HG02571 (cell line): Measurements from ENCODE around the gene BHMT2.

Experiments
- ATAC-seq: cut with Tn5 transposase; IDR thresholded peaks from one replicate; pipeline ENCODE4 v1.9.1; 2021; ENCODE audit warnings: mild to moderate bottlenecking, moderate library complexity; ENCODE audit not compliant: unreplicated experiment

BHMT2 gene, protein sequence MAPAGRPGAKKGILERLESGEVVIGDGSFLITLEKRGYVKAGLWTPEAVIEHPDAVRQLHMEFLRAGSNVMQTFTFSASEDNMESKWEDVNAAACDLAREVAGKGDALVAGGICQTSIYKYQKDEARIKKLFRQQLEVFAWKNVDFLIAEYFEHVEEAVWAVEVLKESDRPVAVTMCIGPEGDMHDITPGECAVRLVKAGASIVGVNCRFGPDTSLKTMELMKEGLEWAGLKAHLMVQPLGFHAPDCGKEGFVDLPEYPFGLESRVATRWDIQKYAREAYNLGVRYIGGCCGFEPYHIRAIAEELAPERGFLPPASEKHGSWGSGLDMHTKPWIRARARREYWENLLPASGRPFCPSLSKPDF

DNA sequence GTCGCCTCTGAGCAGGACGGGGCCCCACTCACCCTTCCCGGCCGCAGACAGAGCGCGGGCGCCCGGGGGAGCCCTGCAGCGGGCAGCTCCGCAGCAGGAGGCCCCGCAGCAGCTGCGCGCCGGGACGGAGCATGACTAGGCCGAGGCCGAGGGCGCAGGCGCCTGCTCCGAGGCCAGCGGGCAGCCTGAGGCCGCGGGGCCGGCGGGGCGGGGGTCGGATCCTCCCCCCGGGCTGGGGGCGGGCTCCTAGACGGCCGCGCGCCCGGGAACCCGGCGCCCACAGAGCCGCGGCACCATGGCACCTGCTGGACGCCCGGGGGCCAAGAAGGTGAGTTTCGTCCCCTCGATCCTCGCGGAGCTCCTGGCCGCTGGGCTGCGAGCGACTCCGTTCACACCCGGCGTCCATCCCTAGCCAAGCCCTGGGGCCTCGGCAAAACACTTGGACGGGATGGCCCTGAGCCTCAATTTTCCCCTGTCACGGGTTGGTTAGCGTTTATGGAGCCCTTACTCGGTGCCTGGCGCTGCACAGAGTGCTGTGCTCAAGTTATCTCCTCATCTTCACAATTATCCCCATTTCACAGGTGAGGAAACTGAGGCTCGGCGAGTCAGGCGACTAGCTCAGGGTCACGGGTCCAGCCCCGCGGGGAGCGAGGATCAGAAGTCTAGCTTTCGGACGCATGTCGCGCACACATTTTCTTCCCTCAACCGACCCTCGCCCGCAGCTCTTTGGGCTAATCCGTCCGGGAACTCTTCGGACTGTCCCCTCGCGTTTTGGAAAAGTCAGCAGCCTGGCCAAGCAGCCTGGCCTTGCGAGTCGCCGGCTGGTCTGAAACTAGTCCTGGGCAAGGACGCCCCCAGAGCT, at the start of gene BHMT2, which contains the start of gene DMGDH:
BHMT2 (plus strand) TSS at position 280 of the 862 bp plus-strand sequence; CDS start at position 296, 16 bp downstream.
DMGDH (minus strand) TSS at position 187 of the 862 bp plus-strand sequence; CDS start at position 133, 54 bp downstream.
- no peak for ATAC-seq

- ATAC-seq, result no peak
Measured at GRCh38 chr5:79020861-79021561, 48.6 kb upstream of the BHMT2 start.

DNA sequence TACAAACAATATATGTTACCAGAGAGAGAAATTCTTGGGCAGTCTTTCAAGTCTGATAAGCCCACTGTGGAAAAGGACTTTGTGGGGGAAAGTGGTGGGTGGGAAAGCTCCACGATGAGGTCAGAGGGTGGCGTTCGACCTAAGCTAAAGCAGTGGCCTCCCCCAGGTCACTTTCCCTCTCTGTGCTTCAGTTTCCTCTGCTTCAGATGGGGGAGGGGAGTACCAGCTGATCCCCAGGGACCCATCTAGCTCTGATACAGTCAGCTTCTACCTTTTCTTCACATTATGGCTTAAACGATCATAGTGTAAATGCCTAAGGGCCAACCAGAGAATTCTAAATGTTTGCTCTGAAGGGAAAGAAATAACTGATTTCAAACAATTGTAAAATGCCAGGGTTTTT, 47.8 kb upstream of the BHMT2 start:
- no peak for ATAC-seq

DNA sequence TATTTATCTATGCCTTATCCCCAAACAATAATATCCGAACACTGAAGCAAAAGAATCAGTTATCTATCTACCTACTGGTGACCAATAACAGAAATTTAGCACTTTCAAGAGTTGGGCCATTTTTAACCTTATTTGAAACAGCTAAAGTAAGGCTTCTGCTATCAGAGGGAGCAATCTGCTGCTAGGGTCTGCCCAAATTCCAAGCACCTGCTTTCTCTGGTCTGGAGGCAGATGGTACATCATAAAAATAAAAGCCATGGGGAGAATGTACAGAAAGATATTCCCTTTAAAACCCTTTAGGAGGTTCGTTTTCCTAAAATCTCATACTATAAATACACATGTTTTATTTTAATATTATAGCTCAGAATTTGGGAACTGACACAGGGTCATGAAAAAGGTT, 46.8 kb upstream of the BHMT2 start:
- ATAC-seq, result no peak

GRCh38 chr5:79023348-79023747, 46.2 kb upstream of the BHMT2 start:
- ATAC-seq, result no peak

- ATAC-seq, result no peak
Measured at GRCh38 chr5:79023947-79024346, 45.6 kb upstream of the BHMT2 start.

DNA sequence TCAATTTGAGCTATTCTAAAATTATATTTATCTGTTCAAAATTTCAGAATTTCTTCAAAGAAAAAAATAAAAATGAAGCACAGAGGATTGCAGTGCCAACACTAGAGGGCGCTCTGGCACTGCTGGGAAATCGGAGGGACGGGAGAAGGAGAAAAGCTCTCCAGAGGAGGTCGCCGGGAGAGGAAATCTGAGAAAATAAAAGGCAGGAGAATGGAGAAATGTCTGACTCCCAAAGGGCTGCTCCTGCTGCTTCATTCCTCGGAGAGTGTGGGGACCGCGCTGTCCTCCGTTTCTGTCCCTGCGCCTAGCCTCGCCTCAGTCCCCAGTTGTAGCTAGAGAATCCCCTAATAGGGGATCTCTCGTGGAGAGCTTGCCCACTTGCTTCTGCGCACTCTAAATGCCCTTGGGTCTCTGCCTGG, 44.5 kb upstream of the BHMT2 start:
- ATAC-seq, result no peak

GRCh38 chr5:79030663-79031484, 38.7 kb upstream of the BHMT2 start:
- no peak for ATAC-seq

GRCh38 chr5:79031485-79031867, 38.1 kb upstream of the BHMT2 start:
- no peak for ATAC-seq

DNA sequence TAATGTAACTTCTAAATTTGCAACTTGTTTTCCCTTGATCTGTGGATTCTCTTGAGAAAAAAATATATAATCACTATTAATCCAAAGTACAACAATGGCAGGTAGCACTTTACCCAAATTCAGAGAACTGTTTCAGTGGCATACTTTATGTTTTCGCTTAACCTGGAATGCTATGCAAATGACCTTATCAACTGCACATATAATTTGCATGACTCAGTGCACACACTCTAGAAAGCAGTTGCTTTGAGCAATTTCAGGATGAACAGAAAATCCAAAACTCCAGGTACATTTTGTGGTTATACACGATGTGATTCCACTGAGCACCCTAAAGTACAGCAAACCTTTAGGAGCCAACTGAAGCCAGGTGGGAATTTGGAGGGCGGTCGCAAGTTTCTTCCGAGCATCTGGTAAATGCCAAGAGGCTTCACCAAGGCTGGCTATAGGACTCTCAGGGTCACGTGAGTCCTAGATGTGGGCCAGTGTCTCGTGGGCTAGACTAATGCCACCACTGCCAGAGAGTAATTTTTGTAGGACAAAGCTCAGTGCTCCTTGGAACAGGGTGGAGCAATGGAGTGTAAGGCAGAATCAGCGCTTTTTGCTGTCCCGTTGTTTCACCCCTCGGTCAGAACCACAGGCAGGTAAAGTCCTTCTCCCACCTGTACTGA, 37.4 kb upstream of the BHMT2 start:
- no peak for ATAC-seq

DNA sequence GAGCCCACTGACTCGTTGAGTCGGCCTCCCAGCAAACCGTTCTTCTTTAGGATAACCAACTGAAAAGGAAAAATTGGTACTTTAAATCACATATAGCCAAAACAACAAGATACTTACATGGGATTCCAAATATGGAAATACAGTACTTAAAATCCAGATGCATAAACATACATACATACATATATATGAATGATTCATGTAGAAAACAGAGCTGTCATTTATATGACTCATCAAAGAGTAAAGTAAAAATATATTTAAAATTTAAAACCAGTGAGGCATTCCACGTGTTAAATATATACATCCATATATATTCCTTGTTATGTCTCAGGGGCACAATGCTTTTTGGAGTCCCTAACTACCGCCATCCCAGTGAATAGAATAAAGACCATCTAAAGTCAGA, 36.8 kb upstream of the BHMT2 start:
- no peak for ATAC-seq

- no peak for ATAC-seq
Measured at GRCh38 chr5:79035237-79035636, 34.3 kb upstream of the BHMT2 start.

GRCh38 chr5:79036769-79037168, 32.8 kb upstream of the BHMT2 start:
- ATAC-seq, result no peak

DNA sequence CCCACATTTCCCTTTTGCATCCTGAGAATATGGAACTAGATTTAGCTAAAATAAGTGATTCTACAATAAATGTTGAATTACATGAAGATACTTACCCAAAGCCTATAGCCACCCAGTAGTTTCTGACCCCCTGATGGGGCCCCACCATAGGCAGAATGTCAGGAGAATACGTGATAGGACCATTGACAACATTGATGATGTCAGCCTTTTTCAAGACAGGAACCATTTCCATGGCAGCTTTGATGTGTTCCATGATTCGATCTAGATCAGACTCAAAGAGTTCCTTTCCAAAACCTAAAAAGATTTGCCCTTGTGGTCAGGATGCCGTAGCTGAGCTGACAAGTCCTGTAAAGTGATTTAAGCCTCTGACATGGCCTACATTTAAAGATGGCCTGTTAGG, 27.4 kb upstream of the BHMT2 start:
- no peak for ATAC-seq

- no peak for ATAC-seq
Measured at GRCh38 chr5:79047199-79047598, 22.4 kb upstream of the BHMT2 start.

DNA sequence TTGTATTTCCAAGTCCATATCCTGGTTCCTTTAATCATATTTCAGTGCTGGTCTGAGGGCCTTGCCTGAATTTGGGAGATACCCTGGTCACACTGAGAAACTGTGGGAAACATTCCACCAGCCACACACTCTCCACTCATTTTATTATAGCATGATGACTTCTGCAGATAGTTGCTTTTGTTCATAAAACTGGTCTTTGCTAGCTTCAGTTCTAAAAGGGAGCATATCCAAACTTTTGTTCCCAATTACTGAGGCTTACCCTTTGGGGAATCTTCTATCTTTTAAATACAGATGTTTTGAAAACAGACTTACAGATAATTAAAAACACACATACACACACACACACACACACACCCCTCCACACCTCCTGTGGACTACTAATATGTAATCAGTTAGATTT, 21.1 kb upstream of the BHMT2 start:
- no peak for ATAC-seq

GRCh38 chr5:79050498-79050897, 19.1 kb upstream of the BHMT2 start:
- ATAC-seq, result no peak

DNA sequence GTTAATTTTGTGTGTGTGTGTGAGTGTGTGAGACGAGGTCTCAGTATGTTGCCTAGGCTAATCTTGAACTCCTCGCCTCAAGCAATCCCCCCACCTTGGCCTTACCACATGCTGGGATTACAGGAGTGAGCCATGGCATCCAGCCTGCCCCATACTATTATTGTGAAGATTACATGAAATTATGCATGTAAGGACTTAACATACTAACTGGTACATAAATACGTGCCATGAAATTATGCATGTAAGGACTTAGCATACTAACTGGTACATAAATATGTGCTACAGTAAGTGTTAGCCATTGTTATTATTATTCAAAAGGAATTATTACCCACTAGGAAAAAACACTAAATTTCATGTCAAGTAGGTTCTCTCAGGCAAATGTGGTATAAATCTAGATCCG, 16.2 kb upstream of the BHMT2 start:
- ATAC-seq, result no peak

DNA sequence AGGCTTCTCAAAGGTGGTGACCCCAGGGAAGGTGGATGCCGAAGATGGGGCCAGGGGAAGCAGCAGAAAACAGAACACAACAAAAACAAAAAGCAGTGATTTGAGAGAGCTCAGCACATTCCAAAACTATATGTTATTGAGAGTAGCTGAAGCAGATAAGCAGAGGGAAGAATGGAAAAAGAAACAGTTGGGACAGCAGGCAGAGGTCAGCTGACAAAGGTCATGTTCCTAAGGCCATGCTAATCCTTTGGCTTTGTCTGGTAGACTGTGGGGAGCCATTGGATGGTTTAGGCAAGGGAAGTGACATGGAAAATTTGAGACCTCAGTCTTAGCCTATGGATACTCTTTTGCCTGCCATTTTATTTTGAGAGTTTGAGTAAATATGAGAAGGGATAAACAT, 14.6 kb upstream of the BHMT2 start:
- ATAC-seq, result no peak

- no peak for ATAC-seq
Measured at GRCh38 chr5:79056847-79057246, 12.7 kb upstream of the BHMT2 start.
